Measurements from ENCODE around the gene TAL1. TPM values are rescaled to one million over a fixed set of nuclear protein-coding genes. Genes with fewer than 3 reads are reported as not detected.

The TAL1 gene
- total and polyA plus RNA-seq, 2 donors from 2014 or later: 3.1 to 6.5 TPM

DNA sequence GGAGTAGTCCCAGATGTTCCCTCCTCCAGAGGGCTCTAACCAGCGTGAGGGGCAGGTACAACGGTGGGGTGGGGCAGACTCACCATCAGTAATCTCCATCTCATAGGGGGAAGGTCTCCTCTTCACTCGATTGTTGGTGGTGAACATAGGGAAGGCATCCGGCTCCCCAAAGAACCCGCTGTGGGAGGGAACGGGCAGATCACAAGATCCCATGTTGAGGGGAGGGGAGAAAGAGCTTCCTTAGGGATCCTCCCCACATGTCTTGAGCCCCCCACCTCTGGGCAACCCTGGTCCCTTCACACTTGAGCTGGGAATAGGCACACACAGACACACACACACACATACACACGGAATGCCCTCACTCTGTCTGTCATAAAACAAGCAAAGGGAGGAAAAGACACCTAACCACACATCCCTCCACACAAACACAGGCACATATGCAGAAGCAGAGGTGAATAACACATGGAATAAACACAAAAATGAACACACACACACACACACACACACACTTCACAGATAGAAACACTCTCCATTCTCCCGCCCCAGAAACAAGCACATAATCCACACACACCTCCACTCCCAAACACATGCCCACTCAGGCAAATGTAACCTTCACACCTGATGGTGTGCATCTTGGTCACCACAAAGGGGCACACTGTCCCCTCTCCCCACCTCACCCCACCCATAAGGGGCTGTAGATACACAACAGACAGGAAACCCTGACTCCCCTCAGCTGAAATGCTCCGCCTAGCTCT is 7.9 kb downstream of the TAL1 start:
- no peak for TF ChIP-seq CTCF (IDR thresholded peaks at IDR 0.05; ENCODE audit: borderline replicate concordance, extremely low read depth, insufficient read depth)
- H3K4me3 ChIP-seq (ENCODE audit: low read length in 3 of 3): no peak overlapping the region

DNA sequence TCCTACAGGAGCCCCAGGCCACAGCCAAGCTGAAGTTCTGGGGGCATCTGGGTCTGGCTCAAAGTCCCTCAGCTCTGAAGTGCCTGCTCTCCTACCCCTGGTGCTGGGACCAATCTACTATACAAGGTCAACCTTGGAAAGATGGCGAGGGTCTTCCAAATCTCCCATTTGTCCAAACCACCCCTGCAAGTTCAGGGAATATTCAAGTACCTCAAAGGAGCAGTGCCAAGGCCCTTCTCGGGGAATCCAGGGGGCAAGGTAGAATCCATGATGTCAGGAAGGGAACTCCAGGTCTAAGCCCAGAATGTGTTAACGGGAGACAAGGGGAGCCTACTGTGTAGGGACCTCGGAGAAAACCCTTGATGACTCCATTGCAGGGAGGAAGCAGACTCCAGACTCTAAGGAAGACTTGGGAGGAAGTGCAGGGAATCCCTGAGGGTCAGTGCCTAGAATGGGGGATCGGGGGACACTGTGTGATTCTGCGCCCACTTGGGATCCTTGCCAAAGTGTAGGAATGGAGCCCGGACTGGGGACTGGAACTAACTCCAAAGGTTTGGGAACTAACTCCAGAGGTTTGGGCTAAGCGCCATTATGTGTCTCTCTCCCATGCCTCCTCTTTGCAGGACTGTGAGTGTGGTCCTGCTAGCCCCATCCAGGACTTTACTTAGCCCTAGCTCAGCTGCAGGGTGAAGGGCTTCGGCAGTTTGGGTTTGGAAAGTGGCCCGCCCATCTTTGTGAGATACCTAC is 8.7 kb downstream of the TAL1 start:
- no peaks in the 10 kb centered on the region for H3K36me3 ChIP-seq (ENCODE audit: control insufficient read depth in 2 of 3, insufficient read depth in 3 of 3, low read length in 3 of 3)
- intact Hi-C loops (cut with DNase I): no loop called here
- peaks cover 46% of the 10 kb centered on the region for H3K27me3 ChIP-seq (ENCODE audit: control insufficient read depth, insufficient read depth, low read length)
- no peaks in the 10 kb centered on the region for H3K9me3 ChIP-seq (ENCODE audit: control insufficient read depth in 2 of 3, insufficient read depth in 1 of 3, low read length in 3 of 3)
- H3K27ac ChIP-seq (ENCODE audit: low read depth in 2 of 2, low read length in 2 of 2): no peak overlapping the region
- no peak overlapping the region for H3K4me3 ChIP-seq (ENCODE audit: low read length in 3 of 3)
- DNase-seq (peak in 1 of 5 donors; percentile 31), FAIRE-seq (no peak)
- H3K9ac ChIP-seq (ENCODE audit: low read length in 3 of 3): no peak overlapping the region
- TF ChIP-seq CTCF (IDR thresholded peaks at IDR 0.05; ENCODE audit: borderline replicate concordance, extremely low read depth, insufficient read depth): no peak
- H3K4me1 ChIP-seq (ENCODE audit: control insufficient read depth in 2 of 3, insufficient read depth in 2 of 3, low read depth in 1 of 3, low read length in 3 of 3): peaks cover 0 to 8% (median 0%) of the 10 kb centered on the region in 3 donors

More for the DNA sequence above, 7.9 kb downstream of the TAL1 start:
- H3K4me1 ChIP-seq (ENCODE audit: control insufficient read depth in 2 of 3, insufficient read depth in 2 of 3, low read depth in 1 of 3, low read length in 3 of 3): peaks cover 0 to 8% (median 0%) of the 10 kb centered on the region in 3 donors
- no peak overlapping the region for H3K27ac ChIP-seq (ENCODE audit: low read depth in 2 of 2, low read length in 2 of 2)
- no peaks in the 10 kb centered on the region for H3K9me3 ChIP-seq (ENCODE audit: control insufficient read depth in 2 of 3, insufficient read depth in 1 of 3, low read length in 3 of 3)
- no peak for FAIRE-seq
- no peaks in the 10 kb centered on the region for H3K36me3 ChIP-seq (ENCODE audit: control insufficient read depth in 2 of 3, insufficient read depth in 3 of 3, low read length in 3 of 3)
- H3K27me3 ChIP-seq (ENCODE audit: control insufficient read depth, insufficient read depth, low read length): peaks cover 53% of the 10 kb centered on the region
- intact Hi-C loops (cut with DNase I): no loop called here
- peak in 1 of 5 donors; percentile 37 for DNase-seq
- H3K9ac ChIP-seq (ENCODE audit: low read length in 3 of 3): no peak overlapping the region

DNA sequence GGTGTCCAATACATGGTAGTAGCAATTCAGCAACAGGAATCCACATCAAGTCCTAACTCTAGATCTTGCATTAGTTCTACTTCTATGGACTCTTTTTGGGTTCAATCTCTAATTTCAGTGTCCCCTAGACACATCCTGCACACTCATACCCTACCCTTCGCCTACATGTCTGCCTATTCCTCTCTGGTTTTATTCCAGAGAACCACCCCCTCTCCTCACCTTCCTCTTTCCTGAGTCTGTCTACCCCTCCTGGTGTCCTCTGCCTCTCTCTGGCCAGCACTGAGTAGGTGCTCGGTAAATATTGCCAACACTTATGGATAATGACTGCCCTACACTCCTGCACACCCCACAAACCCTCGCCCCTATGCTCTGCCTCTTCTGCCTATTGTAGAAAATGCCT is 9.5 kb downstream of the TAL1 start:
- no peak for TF ChIP-seq CTCF (IDR thresholded peaks at IDR 0.05; ENCODE audit: borderline replicate concordance, extremely low read depth, insufficient read depth)
- peaks cover 0 to 8% (median 0%) of the 10 kb centered on the region in 3 donors for H3K4me1 ChIP-seq (ENCODE audit: control insufficient read depth in 2 of 3, insufficient read depth in 2 of 3, low read depth in 1 of 3, low read length in 3 of 3)
- no peaks in the 10 kb centered on the region for H3K36me3 ChIP-seq (ENCODE audit: control insufficient read depth in 2 of 3, insufficient read depth in 3 of 3, low read length in 3 of 3)
- DNase-seq (no peak), FAIRE-seq (no peak)
- intact Hi-C loops (cut with DNase I): no loop called here
- H3K9ac ChIP-seq (ENCODE audit: low read length in 3 of 3): no peak overlapping the region
- H3K27ac ChIP-seq (ENCODE audit: low read depth in 2 of 2, low read length in 2 of 2): no peak overlapping the region
- peaks cover 39% of the 10 kb centered on the region for H3K27me3 ChIP-seq (ENCODE audit: control insufficient read depth, insufficient read depth, low read length)
- H3K4me3 ChIP-seq (ENCODE audit: low read length in 3 of 3): no peak overlapping the region
- no peaks in the 10 kb centered on the region for H3K9me3 ChIP-seq (ENCODE audit: control insufficient read depth in 2 of 3, insufficient read depth in 1 of 3, low read length in 3 of 3)

Measured in kidney (tissue), 14 donors.